Panc1 (cell line): ENCODE data around the gene CHRNA3. TPM values are rescaled to one million over a fixed set of nuclear protein-coding genes. Genes with fewer than 3 reads are reported as not detected.

Experiments used
- ATAC-seq: fragments of 200-7000 bp; cut with Tn5 transposase; 2 replicates; pipeline ENCODE4 v1.9.1; 2020; ENCODE audit warnings: mild to moderate bottlenecking, moderate library complexity
- BruUV-seq: library from RNA; stranded (reverse); fragments of 400-500 nt; replicated peaks from 2 replicates; lab custom pipeline; 2021; lab: Mats Ljungman, UMichigan
- CTCF ChIA-PET: fragments of 300-600 bp; sonication (Branson Sonifier 250); formaldehyde crosslinking; loops from one replicate; lab custom pipeline; 2022; ENCODE audit warnings: antibody characterized with exemption; lab: Charles Lee
- POLR2A ChIA-PET: fragments of 300-600 bp; sonication (Branson Sonifier 250); formaldehyde crosslinking; loops from one replicate; lab custom pipeline; 2022; ENCODE audit warnings: antibody characterized with exemption; lab: Charles Lee
- DNase-seq: peaks from one replicate; pipeline ENCODE4 v3.0.0-alpha.2; 2010; ENCODE audit warnings: low read depth, low spot score
- H3K27ac ChIP-seq: 2 replicates; pipeline ENCODE4 v1.5.1; 2011; ENCODE audit warnings: mild to moderate bottlenecking, low read length, inconsistent platforms
- H3K27me3 ChIP-seq: fragments of 200-500 bp; sonication (Bioruptor generic); 2 replicates; pipeline ENCODE4 v1.6.0; 2014; ENCODE audit warnings: low read length, inconsistent platforms; ENCODE audit not compliant: control insufficient read depth, insufficient read depth
- H3K36me3 ChIP-seq: fragments of 200-500 bp; sonication (Bioruptor generic); 2 replicates; pipeline ENCODE4 v1.5.1; 2014; ENCODE audit warnings: inconsistent platforms, mild to moderate bottlenecking, low read length, moderate library complexity; ENCODE audit not compliant: control insufficient read depth, insufficient read depth
- H3K4me1 ChIP-seq: 2 replicates; pipeline ENCODE4 v1.5.1; 2011; ENCODE audit warnings: inconsistent platforms, mild to moderate bottlenecking, low read length, moderate library complexity; ENCODE audit not compliant: control insufficient read depth, insufficient read depth
- H3K4me3 ChIP-seq, 2 experiments: 2 replicates each; pipeline ENCODE4 v1.5.1; 2011 to 2012; ENCODE audit warnings: low read depth in 2 of 2, low read length in 2 of 2, mild to moderate bottlenecking in 2 of 2, inconsistent platforms in 1 of 2, moderate library complexity in 1 of 2
- H3K9me3 ChIP-seq: fragments of 200-500 bp; sonication (Bioruptor generic); 2 replicates; pipeline ENCODE4 v1.5.1; 2014; ENCODE audit warnings: low read depth, mild to moderate bottlenecking, inconsistent platforms, low read length, moderate library complexity; ENCODE audit not compliant: control insufficient read depth, insufficient read depth
- CTCF ChIP-seq: fragments of 450-650 bp; IDR thresholded peaks from 2 replicates; pipeline ENCODE4 v1.5.1; 2017; ENCODE audit warnings: mild to moderate bottlenecking
- POLR2AphosphoS5 ChIP-seq: IDR thresholded peaks from 2 replicates; pipeline ENCODE4 v1.6.1; 2012; ENCODE audit warnings: mild to moderate bottlenecking, low read depth, low read length, moderate library complexity
- SIN3A ChIP-seq: IDR thresholded peaks from 2 replicates; pipeline ENCODE4 v1.6.1; 2012; ENCODE audit warnings: low read depth, mild to moderate bottlenecking, low read length, moderate library complexity, borderline replicate concordance; ENCODE audit not compliant: insufficient read depth
- TCF7L2 ChIP-seq: IDR thresholded peaks from 2 replicates; pipeline ENCODE4 v1.6.1; 2011; ENCODE audit warnings: mild to moderate bottlenecking, low read depth, low read length, inconsistent platforms
- in situ Hi-C: cut with HindIII; loops from 2 replicates; pipeline ENCODE4 v1.10.0; 2016; ENCODE audit warnings: low sequenced_read_pairs, low pct_unique_long_range_greater_than_20kb
- intact Hi-C: fragments of 100-400 bp; cut with micrococcal nuclease; formaldehyde crosslinking; loops from one replicate; pipeline ENCODE4 v1.10.0; 2022; ENCODE audit not compliant: unreplicated experiment
- total RNA-seq: library from RNA; stranded (reverse); gene quantifications from one replicate; pipeline ENCODE4 v1.2.1, GENCODE V29; 2021; ENCODE audit not compliant: unreplicated experiment
- TF ChIP-seq, protein P1 (sequence below), 2 experiments: IDR thresholded peaks; 2 replicates each; pipeline ENCODE4 v1.6.1; 2011 to 2012; ENCODE audit warnings: low read depth in 2 of 2, control low read depth in 1 of 2, low read length in 1 of 2, mild to moderate bottlenecking in 1 of 2, moderate library complexity in 1 of 2; ENCODE audit not compliant: insufficient read depth in 1 of 2

CHRNA3 gene
- total RNA-seq, 1 experiment from 2014 or later: 0.31 TPM

DNA sequence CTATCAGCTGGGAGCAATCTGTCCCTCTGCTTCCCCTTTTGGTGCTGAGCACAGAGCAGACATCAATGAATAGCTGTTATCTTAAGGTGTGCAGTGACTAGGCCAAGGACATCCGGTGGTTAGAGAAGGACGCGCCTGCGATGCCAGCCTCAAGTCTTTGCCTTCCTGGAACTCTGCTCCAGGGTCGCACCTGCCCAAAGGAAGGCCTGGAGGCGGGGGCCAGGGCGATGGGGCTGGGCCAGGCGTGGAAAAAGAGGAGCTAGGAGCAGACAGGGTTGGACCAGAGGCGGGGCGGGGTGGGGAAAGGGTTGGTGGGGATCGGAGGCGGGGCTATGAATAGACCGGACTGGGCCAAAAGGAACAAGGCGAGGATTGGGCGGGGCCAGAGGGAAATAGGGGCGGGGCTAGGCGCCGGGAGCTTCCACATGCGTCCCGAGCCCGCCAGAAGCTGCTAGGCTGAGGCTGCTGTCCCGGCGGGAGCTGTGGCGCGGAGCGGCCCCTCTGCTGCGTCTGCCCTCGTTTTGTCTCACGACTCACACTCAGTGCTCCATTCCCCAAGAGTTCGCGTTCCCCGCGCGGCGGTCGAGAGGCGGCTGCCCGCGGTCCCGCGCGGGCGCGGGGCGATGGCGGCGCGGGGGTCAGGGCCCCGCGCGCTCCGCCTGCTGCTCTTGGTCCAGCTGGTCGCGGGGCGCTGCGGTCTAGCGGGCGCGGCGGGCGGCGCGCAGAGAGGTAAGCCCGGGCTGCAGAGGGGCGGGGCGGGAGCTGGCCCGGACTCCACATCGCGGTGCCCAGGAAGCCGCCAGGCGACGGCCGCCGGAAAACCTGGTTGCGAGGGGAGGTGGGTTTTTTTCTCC, 55.5 kb downstream of the CHRNA3 start, which contains the start of gene CHRNA5:
Gene CHRNA5, plus strand, starts transcription at position 424 of the 854 bp plus-strand sequence. Its CDS starts 200 bp downstream, at position 624.
- BruUV-seq: no TSS peak
- ChIA-PET CTCF (interaction anchor here (0.5 to 0.6 kb wide), 3 partner anchors 56 to 174 kb away, joined by 3 to 10 read pairs (median 3); no protein-coding TSS in a partner anchor), POLR2A (interaction anchor here (0.6 to 1.0 kb wide), 5 partner anchors 12 to 266 kb away, joined by 3 to 13 read pairs (median 4); partner anchors contain the start of gene PSMA4)
- Histone ChIP-seq H3K4me3 (peak within 1 kb of the TSS; percentile 85 to 95), H3K4me1 (peaks cover 13% of the 10 kb centered on the region), H3K36me3 (no peaks in the 10 kb centered on the region), H3K27me3 (no peaks in the 10 kb centered on the region), H3K9me3 (no peaks in the 10 kb centered on the region), H3K27ac (peak within 1 kb of the TSS; percentile 93)
- peak; percentile 89; the same call in 1 of the 2 replicates for TF ChIP-seq SIN3A
- TF ChIP-seq POLR2AphosphoS5: peak; percentile 93
- no peak for TF ChIP-seq CTCF
- TF ChIP-seq TCF7L2: no peak
- DNase-seq: peak; percentile 70
- peak; percentile 97 for ATAC-seq
- intact Hi-C loops (no loop called here), in situ Hi-C loops (no loop called here)

GRCh38 chr15:78564743-78565096, 56.1 kb downstream of the CHRNA3 start:
- ChIA-PET CTCF (interaction anchor here (0.6 kb wide), 2 partner anchors 57 to 104 kb away, joined by 3 to 10 read pairs; no protein-coding TSS in a partner anchor), POLR2A (interaction anchor here (0.6 to 1.0 kb wide), 4 partner anchors 15 to 266 kb away, joined by 3 to 13 read pairs (median 4); partner anchors contain the start of gene PSMA4)
- Histone ChIP-seq H3K4me1 (peaks cover 13% of the 10 kb centered on the region), H3K9me3 (no peaks in the 10 kb centered on the region), H3K27me3 (no peaks in the 10 kb centered on the region), H3K36me3 (no peaks in the 10 kb centered on the region), H3K27ac (peak overlapping the region; percentile 68), H3K4me3 (peak overlapping the region; percentile 85 to 95; a peak in 3 of 4 replicates)
- intact Hi-C loops: no loop called here
- no TSS peak for BruUV-seq
- in situ Hi-C loops: no loop called here
- TF ChIP-seq POLR2AphosphoS5: no peak
- TF ChIP-seq, protein P1, sequence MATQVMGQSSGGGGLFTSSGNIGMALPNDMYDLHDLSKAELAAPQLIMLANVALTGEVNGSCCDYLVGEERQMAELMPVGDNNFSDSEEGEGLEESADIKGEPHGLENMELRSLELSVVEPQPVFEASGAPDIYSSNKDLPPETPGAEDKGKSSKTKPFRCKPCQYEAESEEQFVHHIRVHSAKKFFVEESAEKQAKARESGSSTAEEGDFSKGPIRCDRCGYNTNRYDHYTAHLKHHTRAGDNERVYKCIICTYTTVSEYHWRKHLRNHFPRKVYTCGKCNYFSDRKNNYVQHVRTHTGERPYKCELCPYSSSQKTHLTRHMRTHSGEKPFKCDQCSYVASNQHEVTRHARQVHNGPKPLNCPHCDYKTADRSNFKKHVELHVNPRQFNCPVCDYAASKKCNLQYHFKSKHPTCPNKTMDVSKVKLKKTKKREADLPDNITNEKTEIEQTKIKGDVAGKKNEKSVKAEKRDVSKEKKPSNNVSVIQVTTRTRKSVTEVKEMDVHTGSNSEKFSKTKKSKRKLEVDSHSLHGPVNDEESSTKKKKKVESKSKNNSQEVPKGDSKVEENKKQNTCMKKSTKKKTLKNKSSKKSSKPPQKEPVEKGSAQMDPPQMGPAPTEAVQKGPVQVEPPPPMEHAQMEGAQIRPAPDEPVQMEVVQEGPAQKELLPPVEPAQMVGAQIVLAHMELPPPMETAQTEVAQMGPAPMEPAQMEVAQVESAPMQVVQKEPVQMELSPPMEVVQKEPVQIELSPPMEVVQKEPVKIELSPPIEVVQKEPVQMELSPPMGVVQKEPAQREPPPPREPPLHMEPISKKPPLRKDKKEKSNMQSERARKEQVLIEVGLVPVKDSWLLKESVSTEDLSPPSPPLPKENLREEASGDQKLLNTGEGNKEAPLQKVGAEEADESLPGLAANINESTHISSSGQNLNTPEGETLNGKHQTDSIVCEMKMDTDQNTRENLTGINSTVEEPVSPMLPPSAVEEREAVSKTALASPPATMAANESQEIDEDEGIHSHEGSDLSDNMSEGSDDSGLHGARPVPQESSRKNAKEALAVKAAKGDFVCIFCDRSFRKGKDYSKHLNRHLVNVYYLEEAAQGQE (IDR thresholded peaks at IDR 0.05; ENCODE audit: insufficient read depth in 1 of 2, low read depth in 2 of 2, low read length in 1 of 2): no peak
- no peak for TF ChIP-seq SIN3A
- TF ChIP-seq TCF7L2: no peak
- no peak for TF ChIP-seq CTCF
- ATAC-seq: no peak
- no peak for DNase-seq
